Parathyroid adenoma (tissue), 2 donors: ENCODE results near the gene NCOA7.
A peak's percentile ranks its signal among the peaks of the same experiment; 100 is the strongest.

ENCODE experiments used
- H2AFZ ChIP-seq: fragments of 300-600 bp; sonication (generic); one replicate; pipeline ENCODE4 v1.7.0; 2017; ENCODE audit warnings: antibody characterized with exemption, mild to moderate bottlenecking
- H3K27ac ChIP-seq: fragments of 300-600 bp; sonication (generic); one replicate; pipeline ENCODE4 v1.7.0; 2017
- H3K27me3 ChIP-seq: fragments of 300-600 bp; sonication (generic); one replicate; pipeline ENCODE4 v1.7.0; 2017; ENCODE audit warnings: low read length; ENCODE audit not compliant: control insufficient read depth, insufficient read depth
- H3K36me3 ChIP-seq: fragments of 300-600 bp; sonication (generic); one replicate; pipeline ENCODE4 v1.7.0; 2017; ENCODE audit warnings: low read length; ENCODE audit not compliant: control insufficient read depth, insufficient read depth
- H3K4me1 ChIP-seq: fragments of 300-600 bp; sonication (generic); one replicate; pipeline ENCODE4 v1.7.0; 2017; ENCODE audit warnings: control low read depth
- H3K4me2 ChIP-seq: fragments of 300-600 bp; sonication (generic); one replicate; pipeline ENCODE4 v1.7.0; 2017; ENCODE audit warnings: low read length
- H3K4me3 ChIP-seq: fragments of 300-600 bp; sonication (generic); one replicate; pipeline ENCODE4 v1.7.0; 2017; ENCODE audit warnings: low read depth, low read length
- H3K79me2 ChIP-seq: fragments of 300-600 bp; sonication (generic); one replicate; pipeline ENCODE4 v1.7.0; 2017; ENCODE audit warnings: control low read depth
- H3K9ac ChIP-seq: fragments of 300-600 bp; sonication (generic); one replicate; pipeline ENCODE4 v1.7.0; 2017; ENCODE audit warnings: mild to moderate bottlenecking
- H3K9me3 ChIP-seq: fragments of 300-600 bp; sonication (generic); one replicate; pipeline ENCODE4 v1.7.0; 2017; ENCODE audit warnings: low read length; ENCODE audit not compliant: control insufficient read depth
- CTCF ChIP-seq: fragments of 300-600 bp; sonication (generic); IDR thresholded peaks from one replicate; pipeline ENCODE4 v1.7.0; 2017; ENCODE audit warnings: antibody characterized with exemption, mild to moderate bottlenecking
- donor health status: primary hyperparathyroidism.

The NCOA7 gene

GRCh38 chr6:125951323-125951722 lies 160.6 kb downstream of the NCOA7 start:
- H3K9ac ChIP-seq, result no peak overlapping the region
- H3K4me2 ChIP-seq, result no peak overlapping the region
- no peaks in the 10 kb centered on the region for H3K27me3 ChIP-seq
- no peak overlapping the region for H2AFZ ChIP-seq
- H3K36me3 ChIP-seq, result no peaks in the 10 kb centered on the region
- H3K79me2 ChIP-seq, result peaks cover 4% of the 10 kb centered on the region
- H3K9me3 ChIP-seq, result no peaks in the 10 kb centered on the region
- H3K4me1 ChIP-seq, result no peaks in the 10 kb centered on the region
- no peak for TF ChIP-seq CTCF
- no peak overlapping the region for H3K4me3 ChIP-seq
- H3K27ac ChIP-seq, result no peak overlapping the region

DNA sequence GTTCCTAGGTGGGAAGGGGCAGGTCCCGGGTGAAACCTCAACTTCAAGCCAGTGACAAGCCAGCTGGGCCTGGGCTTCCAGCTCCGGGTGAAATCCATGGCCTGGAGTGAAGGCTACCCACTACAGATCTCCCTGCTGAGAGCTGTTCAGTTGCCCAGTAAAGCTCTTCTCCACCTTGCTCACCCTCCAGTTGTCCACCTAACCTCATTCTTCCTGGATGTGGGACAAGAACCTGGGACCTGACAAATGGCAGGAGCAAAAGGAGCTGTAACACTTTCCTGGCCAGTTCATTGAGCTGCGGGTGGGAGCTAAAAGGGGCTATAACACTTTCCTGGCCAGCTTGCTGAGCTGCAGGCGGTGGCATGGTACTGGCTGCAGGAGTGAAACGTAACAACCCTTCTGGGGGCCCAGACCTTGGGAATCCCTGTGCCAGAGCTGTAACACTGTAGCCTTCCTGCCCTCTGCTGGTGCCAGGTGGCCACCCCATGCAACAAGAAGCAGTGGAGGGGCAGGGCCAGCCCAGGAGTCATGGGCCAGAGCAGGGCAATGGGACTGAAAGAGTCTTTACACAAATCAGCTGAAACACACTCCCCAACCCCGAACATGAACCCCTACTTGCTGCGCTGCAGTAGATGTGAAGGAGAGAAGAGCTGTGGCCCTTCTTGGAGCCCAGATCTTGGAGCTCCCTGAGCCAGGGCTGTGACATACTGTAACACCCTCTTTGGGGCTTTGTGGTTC lies 162.2 kb downstream of the NCOA7 start:
- Histone ChIP-seq H3K4me1 (no peaks in the 10 kb centered on the region), H3K4me3 (no peak overlapping the region), H3K36me3 (no peaks in the 10 kb centered on the region), H3K4me2 (no peak overlapping the region), H3K79me2 (peaks cover 16% of the 10 kb centered on the region), H3K9ac (no peak overlapping the region), H3K27me3 (no peaks in the 10 kb centered on the region), H3K27ac (no peak overlapping the region), H2AFZ (no peak overlapping the region), H3K9me3 (no peaks in the 10 kb centered on the region)
- no peak for TF ChIP-seq CTCF

DNA sequence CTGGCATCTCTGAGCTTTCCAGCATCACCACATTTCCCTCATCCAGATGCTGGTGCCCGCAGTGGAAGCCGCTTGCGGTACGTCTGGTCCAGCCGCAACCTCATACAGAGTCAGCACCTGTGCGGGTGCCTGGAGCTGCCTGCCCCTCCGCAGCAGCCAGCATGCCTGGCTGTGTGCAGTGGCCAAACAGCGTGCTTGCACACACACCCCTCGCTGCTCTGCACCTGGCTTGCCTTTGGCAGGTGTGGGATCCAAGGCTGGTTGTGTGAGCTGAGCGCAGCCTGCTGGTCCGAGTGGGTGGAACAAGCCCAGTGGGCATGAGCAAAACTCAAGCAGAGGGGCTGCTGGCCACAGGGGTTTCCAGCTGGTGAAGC lies 162.7 kb downstream of the NCOA7 start:
- Histone ChIP-seq H3K4me3 (no peak overlapping the region), H3K9me3 (no peaks in the 10 kb centered on the region), H3K27me3 (no peaks in the 10 kb centered on the region), H2AFZ (no peak overlapping the region), H3K4me2 (no peak overlapping the region), H3K4me1 (no peaks in the 10 kb centered on the region), H3K9ac (no peak overlapping the region), H3K27ac (no peak overlapping the region), H3K79me2 (peaks cover 21% of the 10 kb centered on the region), H3K36me3 (no peaks in the 10 kb centered on the region)
- TF ChIP-seq CTCF, result no peak

- Histone ChIP-seq H3K27ac (no peak overlapping the region), H3K79me2 (peaks cover 33% of the 10 kb centered on the region), H3K4me2 (no peak overlapping the region), H3K4me3 (no peak overlapping the region), H3K9me3 (no peaks in the 10 kb centered on the region), H3K27me3 (no peaks in the 10 kb centered on the region), H3K9ac (no peak overlapping the region), H2AFZ (no peak overlapping the region), H3K36me3 (no peaks in the 10 kb centered on the region), H3K4me1 (peaks cover 6% of the 10 kb centered on the region)
- TF ChIP-seq CTCF, result no peak
These were observed 164.1 kb downstream of the NCOA7 start for GRCh38 chr6:125954735-125955339.

DNA sequence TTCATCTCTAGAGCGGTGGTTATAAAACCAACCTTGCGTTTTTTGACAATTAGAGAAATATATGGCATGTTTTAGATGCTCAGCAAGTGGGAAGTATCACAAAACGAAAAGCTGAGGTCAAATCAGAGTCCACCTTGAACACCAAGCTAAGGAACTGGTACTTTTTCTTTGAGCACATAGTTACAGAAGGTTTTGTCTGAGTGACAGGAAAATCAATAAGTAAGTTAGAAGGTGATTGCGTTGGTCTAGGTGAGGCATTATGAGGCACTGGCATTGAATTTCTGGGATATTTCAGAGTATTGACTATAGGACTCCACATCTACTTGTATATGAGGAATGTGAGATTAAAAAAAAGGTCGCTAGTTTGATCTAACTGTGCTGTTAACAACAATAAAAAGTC lies 165.2 kb downstream of the NCOA7 start:
- Histone ChIP-seq H3K9me3 (no peaks in the 10 kb centered on the region), H3K27ac (no peak overlapping the region), H3K4me2 (peak overlapping the region; percentile 76), H3K4me3 (peak overlapping the region; percentile 95), H2AFZ (peak overlapping the region; percentile 97), H3K9ac (no peak overlapping the region), H3K36me3 (no peaks in the 10 kb centered on the region), H3K4me1 (peaks cover 6% of the 10 kb centered on the region), H3K79me2 (peaks cover 40% of the 10 kb centered on the region), H3K27me3 (no peaks in the 10 kb centered on the region)
- no peak for TF ChIP-seq CTCF
